Activated T-helper 1 cell treated with Interleukin-2 at 50 U/mL for 16 hours (primary cell): ENCODE measurements around the gene MYH11.

ENCODE experiments used
- DNase-seq: peaks from one replicate; pipeline ENCODE4 v3.0.0-alpha.2; 2020; ENCODE audit warnings: low read depth

MYH11 gene

DNA sequence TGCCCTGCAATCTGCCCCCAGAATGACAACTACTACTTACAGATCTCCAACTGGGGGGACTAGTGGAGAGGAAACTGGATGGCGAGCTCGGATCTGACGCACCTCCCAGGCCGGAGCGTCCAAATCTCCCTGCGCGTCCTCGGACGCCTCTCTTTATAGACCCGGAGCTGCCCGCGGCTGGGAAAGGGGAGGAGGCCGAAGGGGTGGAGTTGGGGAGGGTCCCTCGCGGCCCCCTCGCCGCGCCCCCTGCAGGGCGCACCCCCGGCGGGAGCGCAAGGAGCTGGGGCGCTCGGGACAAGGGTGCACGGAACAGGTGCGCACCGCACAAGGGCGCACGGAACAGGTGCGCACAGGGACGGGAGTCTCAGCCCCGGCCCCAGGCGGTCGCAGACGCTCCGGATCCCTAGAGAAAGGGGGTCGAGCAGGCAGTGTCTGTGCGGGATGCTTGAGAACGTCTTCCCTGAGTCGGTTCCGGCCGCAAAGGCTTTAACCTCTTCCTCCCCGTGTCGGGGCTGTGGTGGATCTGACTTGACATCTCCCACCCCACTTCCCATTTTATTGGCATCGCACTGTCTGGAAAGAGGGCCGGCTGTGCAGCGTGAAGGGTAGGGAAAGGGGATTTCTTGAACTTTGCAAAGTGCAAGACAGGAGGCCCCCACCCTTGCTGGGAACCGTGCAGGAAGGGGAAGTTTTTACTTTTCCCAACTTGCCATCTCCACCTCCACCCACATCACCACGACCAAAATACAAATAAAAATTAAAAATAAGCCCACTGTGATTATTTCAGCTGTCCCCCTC is at the start of gene MYH11:
Gene MYH11 (minus strand): TSS at position 128 of the 798 bp plus-strand sequence. CDS start 18,776 bp downstream, outside the sequence.
- DNase-seq = no peak

DNA sequence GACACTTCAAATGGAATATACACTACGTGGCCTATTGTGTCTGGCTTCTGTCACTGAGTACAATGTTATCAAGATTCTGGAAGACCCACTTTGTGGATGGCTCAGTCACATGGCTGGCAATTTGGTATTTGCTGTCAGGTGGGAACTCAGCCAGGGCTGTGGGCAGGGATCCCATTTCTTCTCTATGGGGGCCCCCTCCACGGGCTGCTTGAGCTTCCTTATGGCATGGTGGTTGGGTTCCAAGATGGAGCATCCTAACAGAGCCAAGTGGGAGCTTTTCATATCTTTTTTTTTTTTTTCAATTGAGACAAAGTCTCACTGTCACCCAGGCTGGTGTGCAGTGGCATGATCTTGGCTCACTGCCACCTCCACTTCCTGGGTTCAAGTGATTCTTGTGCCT is 49.6 kb upstream of the MYH11 start:
- no peak for DNase-seq

DNA sequence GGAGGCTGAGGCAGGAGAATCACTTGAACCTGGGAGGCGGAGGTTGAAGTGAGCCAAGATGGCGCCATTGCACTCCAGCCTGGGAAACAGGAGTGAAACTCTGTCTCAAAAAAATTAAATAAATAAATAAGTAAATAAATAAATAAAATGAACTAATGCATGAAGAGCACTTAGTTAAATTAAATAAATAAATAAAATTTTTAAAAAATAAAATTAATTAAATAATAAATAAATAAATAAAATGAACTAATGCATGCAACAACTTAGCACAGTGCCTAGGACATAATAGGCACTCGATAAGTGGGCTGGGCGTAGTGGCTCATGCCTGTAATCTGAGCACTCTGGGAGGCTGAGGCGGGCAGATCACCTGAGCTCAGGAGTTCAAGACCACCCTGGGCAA is 47.1 kb upstream of the MYH11 start:
- no peak for DNase-seq

DNA sequence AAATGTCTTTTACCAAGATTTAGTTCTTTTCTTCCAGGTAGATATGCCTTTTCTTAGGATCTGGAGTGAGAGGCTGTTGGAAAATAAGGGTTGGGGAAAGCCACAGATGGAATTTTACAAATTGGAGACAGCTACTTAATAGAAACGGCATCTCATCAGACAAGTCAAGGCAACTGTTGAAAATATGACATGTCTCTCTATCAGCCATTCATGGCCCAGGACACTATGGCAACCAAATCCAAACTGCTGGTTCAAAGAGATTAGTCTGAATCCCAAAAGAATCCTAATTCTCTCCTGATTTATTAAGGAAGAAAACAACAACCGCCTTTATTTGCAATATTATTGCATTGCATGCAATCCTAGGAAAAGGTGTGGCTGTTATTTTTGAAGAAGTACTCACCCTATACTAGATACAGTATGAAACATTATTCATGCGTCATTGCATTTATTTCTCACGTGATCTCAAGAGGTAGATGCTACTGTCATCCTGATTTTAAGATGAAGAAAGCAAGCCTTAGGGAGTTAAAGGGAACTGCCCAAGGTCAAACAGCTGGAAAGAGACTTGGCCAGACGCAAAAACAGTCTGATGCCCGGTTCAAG is 44.2 kb upstream of the MYH11 start:
- no peak for DNase-seq

DNA sequence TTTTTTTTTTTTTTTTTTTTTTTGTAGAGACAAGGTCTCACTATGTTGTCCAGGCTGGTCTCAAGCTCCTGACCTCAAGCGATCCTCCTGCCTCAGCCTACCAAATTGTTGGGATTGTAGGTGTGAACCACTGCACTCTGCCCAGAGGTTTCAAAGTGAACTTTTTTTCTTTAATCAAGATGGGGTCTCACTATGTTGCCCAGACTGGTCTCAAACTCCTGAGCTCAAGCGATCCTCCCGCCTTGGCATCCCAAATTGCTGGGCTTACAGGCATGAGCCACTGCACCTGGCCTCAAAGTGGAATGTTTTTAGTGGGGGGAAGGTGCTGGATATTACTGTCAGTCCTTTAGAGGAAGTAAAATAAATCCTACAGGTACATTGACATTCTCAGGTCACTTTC is 43.5 kb upstream of the MYH11 start:
- DNase-seq = no peak

DNA sequence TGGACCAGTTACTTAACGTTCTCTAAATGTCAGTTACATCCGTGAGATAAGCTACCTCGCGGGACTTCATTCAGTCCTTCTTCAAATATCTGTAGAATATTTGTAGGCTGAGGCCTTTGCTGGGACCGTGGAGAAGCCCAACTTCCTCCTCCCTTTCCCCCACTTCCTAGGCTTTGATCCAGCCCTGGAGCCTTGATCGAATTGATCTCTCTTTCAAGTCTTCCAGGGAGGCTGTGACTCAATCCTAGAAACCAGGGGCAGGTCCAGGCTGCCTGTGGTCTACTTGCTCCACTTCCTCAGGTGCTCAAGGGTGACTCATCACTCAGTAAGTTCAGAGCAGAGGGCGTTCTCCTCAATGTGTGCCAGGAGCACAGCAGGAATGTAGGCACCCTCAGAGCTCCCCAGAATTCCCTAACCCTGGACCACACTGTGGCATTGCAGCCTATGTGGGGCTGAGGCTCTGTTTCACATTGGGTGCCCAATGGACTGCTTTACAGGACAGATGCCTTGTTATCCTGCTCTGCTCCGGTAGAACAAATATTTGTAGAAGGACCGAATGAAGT is 42.8 kb upstream of the MYH11 start:
- DNase-seq = no peak

DNA sequence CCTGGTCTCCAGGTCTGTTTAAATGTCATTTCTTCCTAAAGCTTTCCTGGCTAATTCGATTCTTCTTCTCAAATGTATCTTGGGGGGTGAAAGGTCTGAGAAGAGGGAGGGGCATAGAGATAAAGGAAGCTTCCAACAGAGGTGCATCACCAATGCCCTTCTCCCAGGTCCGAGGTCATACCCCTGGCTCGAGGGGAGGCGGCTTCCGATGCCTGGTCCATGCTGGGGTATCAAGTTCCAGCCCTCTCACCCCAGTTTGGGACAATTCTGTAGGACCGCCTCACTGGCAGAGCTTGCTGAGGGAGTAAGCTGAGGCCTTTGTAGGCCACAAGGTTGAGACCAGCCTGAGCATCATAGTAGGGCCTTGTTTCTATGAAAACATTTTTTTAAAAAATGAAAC is 41.8 kb upstream of the MYH11 start:
- DNase-seq = no peak

DNA sequence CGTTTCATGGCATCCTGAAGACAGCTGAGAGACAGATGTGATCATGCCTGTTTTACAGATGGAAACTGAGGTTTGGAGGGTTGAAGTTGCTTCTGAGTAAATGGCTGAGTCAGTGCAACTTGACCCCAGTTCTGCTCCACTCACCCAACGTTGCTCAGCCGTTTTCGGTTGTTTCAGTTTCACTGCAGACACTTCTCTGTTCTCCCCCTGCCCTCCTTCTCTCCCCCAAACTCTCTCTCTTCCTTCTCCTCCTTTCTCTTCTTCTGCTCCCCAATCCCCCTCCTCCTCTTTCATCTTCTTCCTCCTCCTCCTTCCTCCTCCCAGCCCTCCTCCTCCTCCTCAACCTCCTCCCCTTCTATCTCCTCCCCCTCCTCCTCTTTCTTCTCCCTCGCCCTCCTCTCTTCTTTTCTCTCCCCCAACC is 41.0 kb upstream of the MYH11 start:
- DNase-seq = no peak

DNA sequence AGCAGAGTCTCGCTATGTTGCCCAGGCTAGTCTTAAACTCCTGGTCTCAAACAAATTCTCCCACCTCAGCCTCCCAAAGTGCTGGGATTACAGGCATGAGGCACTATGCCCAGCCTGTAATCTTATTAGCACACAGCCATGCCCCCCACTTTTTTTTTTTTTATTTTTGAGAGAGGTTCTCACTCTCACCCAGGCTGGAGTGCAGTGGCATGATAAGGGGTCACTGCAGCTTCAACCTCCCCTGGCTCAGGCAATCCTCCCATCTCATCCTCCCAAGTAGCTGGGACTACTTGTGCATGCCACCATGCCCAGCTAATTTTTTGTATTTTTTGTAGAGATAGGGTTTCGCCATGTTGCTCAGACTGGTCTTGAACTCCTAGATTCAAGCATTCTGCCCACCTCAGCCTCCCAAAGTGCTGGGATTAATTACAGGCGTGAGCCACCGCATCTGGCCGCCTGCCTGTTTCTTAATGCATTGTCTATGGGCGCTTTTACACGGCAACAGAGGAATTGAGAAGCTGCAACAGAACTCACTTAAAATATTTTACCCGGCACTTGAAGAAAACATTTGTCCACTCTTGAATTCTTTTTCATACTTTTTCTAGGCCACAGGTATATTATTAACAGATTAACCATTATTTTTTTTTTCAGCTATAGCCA is 40.4 kb upstream of the MYH11 start:
- DNase-seq = no peak

DNA sequence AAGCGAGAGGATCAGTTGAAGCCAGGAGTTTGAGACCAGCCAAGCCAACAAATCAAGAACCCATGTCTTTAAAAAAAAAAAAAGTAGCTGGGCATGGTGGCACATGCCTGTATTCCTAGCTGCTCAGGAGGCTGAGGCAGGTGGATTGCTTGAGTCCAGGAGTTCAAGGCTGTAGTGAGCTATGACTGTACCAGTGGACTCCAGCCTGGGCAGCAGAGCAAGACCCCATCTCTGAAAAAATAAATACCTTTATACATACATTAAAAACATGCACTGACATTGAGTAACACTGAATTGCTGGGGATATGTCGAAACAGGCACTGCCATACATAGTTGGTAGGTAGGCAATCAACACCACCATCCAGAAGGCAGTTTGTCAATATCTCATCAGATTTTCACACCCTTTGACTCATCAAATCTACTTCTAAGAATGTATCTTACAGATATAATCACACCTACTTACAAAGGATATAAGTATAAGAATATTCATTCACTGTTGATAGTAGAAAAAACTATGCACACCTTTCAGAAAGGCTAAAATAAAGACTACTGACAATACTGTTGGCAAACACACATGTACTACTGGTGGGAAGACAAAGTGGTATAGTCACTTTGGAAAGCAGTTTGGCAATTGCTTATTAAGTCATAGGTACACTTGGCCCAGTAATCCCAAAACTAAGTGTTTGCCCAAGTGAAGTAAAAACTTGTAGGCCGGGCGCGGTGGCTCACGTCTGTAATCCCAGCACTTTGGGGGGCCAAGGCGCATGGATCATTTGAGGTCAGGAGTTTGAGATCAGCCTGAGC is 37.9 kb upstream of the MYH11 start:
- no peak for DNase-seq

DNA sequence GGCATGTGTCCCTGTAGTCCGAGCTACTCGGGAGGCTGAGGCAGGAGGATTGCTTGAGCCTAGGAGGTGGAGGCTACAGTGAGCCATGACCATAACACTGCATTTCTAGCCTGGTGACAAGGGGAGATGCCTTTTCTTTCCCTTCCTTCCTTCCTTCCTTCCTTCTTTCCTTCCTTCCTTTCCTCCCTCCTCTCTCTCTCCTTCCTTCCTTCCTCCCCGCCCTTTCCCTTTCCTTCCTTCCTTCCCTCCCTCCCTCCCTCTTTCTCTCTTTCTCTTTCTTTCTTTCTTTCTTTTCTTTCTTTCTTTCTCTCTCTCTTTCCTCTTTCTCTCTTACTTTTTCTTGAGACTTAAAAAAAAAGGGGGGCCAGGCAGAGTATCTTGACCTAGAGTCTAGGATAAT is 34.7 kb upstream of the MYH11 start:
- DNase-seq = no peak

DNA sequence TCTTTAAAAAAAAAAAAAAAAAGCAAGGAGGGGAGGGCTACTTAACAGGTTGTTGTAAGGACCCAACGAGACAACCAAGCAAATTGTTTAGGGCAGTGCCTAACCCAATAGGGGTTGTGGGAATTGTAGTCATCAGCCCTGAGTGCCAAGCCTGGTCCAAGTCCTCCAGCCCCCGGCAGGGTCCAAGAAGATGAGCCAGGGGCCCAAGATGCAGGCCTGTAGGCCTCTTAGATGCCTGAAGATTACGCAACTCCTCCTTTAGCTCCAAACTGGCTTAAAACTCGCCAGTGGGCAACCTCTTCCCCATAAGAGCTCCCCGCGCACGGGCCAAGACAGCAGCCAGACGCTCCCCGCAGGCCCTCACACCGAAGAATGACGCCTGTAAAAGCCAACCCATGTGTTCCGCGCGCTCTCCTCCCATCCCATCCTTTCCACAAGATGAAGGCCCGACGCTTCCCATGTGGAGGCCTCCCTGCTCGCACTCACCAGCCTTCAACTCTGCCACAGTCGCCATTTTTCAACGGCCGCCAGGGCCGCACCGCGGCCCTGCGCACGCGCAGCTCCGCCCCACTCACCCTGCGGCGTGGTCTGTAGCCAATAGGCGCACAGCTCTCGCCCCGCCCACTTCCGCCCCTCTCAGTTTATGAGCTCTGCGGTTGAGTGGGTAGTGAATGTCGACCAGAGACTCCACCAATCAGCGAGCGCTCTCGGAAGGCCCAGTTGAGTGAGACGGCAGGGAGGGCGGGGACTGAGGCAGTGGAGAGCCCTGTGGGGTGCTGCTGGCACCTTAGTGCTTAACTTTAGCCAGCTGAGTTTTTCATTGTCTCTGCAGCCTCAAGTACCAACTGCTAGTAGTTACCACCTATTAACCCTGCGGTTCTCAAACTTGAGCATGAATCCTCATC is 31.5 kb upstream of the MYH11 start, which contains the start of gene CEP20:
Gene CEP20 (minus strand): TSS at position 532 of the 905 bp plus-strand sequence. CDS start 18 bp downstream, at position 514.
- DNase-seq = peak; percentile 99

DNA sequence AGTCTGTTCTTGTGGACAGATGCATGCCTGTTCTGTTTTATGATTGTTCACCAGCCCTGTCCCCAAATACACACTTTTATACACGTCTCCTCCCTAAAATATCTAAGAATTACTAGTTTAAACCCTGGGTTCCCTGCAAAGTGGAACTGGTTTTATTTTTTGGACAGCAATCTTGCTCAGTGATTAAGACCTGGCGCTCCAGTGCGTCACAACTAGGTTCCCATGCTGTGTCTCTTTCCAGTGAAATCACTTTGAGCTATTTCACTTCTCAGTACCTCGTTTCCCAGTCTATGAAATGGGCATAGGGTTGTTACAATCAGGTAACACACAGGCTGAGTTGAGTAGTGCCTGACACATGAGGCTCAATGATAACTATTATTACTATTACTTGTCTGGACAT is 30.5 kb upstream of the MYH11 start:
- no peak for DNase-seq

DNA sequence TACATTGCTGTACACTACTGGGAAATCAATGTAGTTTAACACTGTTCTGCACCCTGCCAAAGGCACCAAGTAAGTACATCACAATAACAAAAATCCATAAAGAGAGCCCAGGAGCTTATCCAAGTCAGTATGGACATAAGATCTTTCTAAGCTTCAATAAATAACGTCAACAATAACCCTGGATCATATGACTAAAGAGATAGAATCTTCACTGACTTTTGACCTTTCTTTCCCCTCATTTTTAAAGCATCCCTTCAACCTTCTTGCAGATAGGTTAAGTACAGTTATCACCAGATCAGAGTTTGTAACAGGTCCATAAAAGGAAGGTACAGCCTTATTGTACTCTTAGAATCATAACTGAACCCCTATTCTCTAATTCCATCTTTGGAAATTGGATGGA is 29.2 kb upstream of the MYH11 start:
- no peak for DNase-seq

DNA sequence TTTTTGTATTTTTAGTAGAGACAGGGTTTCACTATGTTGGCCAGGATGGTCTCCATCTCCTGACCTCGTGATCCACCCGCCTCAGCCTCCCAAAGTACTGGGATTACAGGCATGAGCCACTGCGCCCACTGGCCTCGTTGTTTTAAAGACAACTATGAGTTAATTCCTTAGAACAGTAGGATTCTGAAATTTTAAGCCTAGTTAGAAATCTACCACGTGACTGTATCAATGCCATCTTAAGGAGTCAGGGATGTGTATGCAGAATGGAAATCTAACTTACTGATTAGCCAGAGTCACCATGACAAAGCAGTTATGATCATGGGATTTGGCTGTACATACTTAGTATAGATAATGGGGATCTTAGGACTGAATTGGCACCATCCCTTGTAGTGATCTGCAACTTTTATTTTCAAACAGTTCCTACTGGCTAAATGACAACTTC is 28.8 kb upstream of the MYH11 start:
- DNase-seq = no peak

DNA sequence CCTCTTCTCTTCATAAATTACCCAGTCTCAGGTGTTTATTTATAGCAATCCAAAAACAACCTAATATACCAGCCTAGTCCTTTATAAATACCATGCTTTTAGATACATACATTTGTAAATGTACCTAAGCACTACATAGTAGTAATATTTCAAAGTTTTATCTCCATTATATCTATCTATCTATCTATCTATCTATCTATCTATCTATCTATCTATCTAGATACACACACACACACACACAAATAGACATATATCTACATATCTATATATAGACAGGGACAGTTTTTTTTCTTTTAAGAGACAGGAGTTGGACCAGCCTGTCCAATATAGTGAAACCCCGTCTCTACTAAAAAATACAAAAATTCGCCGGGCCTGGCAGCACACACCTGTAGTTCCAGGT is 25.7 kb upstream of the MYH11 start:
- no peak for DNase-seq

DNA sequence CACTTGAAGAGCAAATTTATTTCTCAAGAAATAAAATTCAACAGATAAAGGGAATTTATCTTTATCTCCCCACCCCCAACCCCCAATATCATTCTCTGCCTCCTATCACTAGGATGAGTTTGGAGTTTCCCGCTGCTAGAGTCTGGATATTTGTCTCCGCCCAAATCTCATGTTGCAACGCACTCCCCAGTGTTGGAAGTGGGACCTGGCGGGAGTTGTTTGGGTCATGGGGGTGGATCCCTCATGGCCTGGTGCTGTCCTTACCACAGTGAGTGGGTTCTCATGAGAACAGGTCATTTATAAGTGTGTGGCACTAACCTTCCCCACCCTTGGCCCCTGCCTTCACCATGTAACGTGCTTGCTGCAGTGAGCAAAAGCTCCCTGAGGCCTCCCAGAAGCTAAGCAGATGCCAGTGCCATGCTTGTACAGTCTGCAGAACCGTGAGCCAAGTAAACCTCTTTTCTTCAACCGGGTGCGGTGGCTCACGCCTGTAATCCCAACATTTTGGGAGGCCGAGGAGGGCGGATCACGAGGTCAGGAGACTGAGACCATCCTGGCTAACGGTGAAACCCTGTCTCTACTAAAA is 25.1 kb upstream of the MYH11 start:
- DNase-seq = no peak

DNA sequence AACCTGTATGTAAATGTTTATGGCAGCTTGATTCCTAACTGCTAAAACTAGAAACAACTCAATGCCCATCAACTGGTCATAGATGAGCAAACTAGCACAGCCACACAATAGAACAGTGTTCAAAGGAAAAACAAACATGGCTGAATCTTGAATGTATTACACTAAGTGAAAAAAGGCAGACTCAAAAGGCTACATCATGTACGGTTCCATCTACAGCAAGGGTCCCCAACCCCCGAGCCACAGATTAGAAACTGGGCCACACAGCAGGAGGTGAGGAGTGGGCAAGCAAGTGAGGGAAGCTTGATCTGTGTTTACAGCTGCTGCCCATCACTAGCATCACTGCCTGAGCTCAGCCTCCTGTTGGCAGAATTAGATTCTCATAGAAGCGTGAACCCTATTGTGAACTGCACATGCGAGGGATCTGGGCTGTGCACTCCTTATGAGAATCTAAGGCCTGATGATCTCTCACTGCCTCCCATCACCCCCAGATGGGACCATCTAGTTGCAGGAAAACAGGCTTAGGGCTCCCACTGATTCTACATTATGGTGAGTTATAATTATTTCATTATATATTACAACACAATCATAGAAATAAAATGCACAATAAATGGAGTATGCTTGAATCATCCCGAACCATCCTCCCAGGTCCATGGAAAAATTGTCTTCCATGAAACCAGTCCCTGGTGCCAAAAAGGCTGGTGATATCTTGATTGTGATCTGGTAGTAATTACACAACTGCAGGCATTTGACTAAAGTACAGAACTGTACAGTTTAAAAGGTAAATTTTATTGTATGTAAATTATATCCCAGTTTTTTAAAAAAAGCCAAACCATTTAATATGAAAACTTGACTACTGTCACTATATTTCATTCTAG is 23.8 kb upstream of the MYH11 start:
- DNase-seq = no peak

DNA sequence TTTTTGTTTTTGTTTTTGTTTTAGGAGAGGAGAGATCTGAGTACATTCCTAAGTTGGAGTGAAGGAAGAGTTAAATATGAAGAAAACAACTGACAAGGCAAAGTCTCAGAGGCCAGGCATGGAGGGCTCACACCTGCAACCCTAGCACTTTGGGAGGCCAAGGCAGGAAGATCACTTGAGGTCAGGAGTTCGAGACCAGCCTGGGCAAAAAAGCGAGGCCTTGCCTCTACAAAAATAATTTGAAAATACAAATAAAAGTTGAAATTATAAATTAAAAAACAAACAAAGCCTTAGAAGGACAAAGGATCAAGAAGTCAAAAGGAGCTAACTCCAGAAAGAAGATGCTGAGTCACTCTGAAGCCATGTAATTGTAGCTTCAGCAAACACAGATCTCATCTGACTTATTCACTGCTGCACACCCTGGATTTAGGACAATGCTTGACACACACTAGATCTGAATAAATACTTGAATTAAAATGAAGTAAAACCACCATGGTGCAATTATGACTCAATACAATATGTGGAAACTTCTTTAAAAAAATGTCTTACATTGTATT is 22.5 kb upstream of the MYH11 start:
- no peak for DNase-seq
